ENCODE measurements around the gene MRPL39. TPM values are rescaled to one million over a fixed set of nuclear protein-coding genes. Genes with fewer than 3 reads are reported as not detected.

MRPL39 gene
- total and polyA plus RNA-seq, 2 donors (not counting 1 experiment from before 2014, with no cell fraction given) = 10.1 to 19.7 TPM

DNA sequence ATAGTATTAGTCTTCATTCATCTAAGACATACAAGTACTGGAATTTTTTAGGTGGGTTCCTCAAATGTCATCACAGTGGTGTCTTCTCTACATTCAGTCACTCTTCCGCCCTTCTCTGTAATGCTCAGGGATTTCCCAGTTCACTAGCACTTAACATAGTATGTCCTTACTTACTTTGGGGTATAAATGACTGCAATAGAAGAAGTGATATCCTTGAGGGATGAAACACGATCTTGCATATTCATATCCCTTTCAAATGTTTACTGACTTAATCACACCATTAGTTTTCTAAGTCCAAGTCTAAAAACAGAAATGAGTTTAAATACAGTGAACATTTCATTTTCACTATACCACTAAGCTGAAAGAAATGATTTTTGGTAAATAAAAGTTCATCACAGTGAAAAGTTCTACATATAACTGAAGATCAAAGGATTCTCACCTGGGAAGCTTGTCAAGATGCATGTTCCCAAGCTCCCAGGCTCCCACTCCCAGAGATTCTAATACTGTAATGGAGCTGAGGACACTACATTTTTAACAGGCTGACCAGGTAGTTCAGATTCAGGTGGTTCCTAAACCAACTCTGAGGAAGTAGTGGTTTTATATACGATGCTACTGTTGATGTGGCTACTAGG is 29.7 kb downstream of the MRPL39 start:
- Histone ChIP-seq H3K27ac (ENCODE audit: low read length in 2 of 2) (no peak overlapping the region), H3K79me2 (ENCODE audit: control insufficient read depth, insufficient read depth, low read length) (peaks cover 11% of the 10 kb centered on the region), H3K36me3 (replicated peaks in 1 of 2; ENCODE audit: control extremely low read depth in 1 of 2, control insufficient read depth in 1 of 2, extremely low read depth in 1 of 2, insufficient read depth in 2 of 2, low read length in 1 of 2) (no peaks in the 10 kb centered on the region), H3K4me1 (ENCODE audit: control insufficient read depth in 2 of 2, insufficient read depth in 2 of 2, low read length in 2 of 2) (peaks cover 11 to 24% of the 10 kb centered on the region in 2 donors), H3K9ac (ENCODE audit: low read length) (no peak overlapping the region), H3K27me3 (replicated peaks in 1 of 4; ENCODE audit: control extremely low read depth in 1 of 4, control insufficient read depth in 3 of 4, insufficient read depth in 4 of 4, low read length in 3 of 4) (no peaks in the 10 kb centered on the region), H4K20me1 (ENCODE audit: control insufficient read depth, insufficient read depth, low read length, poor library complexity, severe bottlenecking) (no peaks in the 10 kb centered on the region), H3K9me3 (ENCODE audit: control extremely low read depth in 1 of 3, control insufficient read depth in 2 of 3, insufficient read depth in 1 of 3, low read length in 2 of 3) (no peaks in the 10 kb centered on the region), H2AFZ (ENCODE audit: insufficient read depth, low read depth, low read length, poor library complexity, severe bottlenecking) (no peak overlapping the region), H3K4me2 (replicated peaks; ENCODE audit: low read depth, low read length, poor library complexity, severe bottlenecking) (no peak overlapping the region), H3K4me3 (ENCODE audit: control extremely low read depth in 1 of 5, extremely low read depth in 1 of 5, insufficient read depth in 1 of 5, low read depth in 2 of 5, low read length in 4 of 5) (no peak overlapping the region)
- WGBS (ENCODE audit: insufficient coverage) = no CpG with 5 or more reads among the region's 3 CpGs
- Mint-ChIP-seq H3K4me3 (no peak overlapping the region), H3K4me1 (peaks cover 42% of the 10 kb centered on the region), H3K27me3 (no peaks in the 10 kb centered on the region), H3K27ac (peak overlapping the region; percentile 12), H3K9me3 (ENCODE audit: insufficient read depth) (no peaks in the 10 kb centered on the region)
- no peak for TF ChIP-seq EZH2 (IDR thresholded peaks at IDR 0.05; ENCODE audit: borderline replicate concordance, insufficient read depth, low read depth, low read length, poor library complexity, severe bottlenecking)
- TF ChIP-seq, protein P1, sequence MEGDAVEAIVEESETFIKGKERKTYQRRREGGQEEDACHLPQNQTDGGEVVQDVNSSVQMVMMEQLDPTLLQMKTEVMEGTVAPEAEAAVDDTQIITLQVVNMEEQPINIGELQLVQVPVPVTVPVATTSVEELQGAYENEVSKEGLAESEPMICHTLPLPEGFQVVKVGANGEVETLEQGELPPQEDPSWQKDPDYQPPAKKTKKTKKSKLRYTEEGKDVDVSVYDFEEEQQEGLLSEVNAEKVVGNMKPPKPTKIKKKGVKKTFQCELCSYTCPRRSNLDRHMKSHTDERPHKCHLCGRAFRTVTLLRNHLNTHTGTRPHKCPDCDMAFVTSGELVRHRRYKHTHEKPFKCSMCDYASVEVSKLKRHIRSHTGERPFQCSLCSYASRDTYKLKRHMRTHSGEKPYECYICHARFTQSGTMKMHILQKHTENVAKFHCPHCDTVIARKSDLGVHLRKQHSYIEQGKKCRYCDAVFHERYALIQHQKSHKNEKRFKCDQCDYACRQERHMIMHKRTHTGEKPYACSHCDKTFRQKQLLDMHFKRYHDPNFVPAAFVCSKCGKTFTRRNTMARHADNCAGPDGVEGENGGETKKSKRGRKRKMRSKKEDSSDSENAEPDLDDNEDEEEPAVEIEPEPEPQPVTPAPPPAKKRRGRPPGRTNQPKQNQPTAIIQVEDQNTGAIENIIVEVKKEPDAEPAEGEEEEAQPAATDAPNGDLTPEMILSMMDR (IDR thresholded peaks at IDR 0.05) = no peak
- POLR2A ChIA-PET = no interaction called here
- CTCF ChIA-PET = interaction anchor here (0.9 to 1.5 kb wide), 3 partner anchors 9 to 30 kb away, joined by 3 to 4 read pairs (median 3); no protein-coding TSS in a partner anchor
- DNase-seq = no peak
- ATAC-seq (ENCODE audit: low read depth) = no peak
- intact Hi-C loops (cut with micrococcal nuclease) = no loop called here

Measured in B cell (primary cell).